ENCODE results near the gene RNF208. TPM values are rescaled to one million over a fixed set of nuclear protein-coding genes. Genes with fewer than 3 reads are reported as not detected.

Gene RNF208
- polyA plus RNA-seq, 1 donor: 4.2 TPM

- DNase-seq: peak; percentile 64
These were observed 5.2 kb upstream of the RNF208 start, which contains the start of gene RNF224 for GRCh38 chr9:137227054-137227852. Gene RNF224 (plus strand): TSS chr9:137227502. CDS start chr9:137228336, 834 bp downstream.

- no peak for DNase-seq
These were observed 4.5 kb upstream of the RNF208 start for GRCh38 chr9:137226338-137227053.

- DNase-seq: no peak
These were observed 3.8 kb upstream of the RNF208 start for GRCh38 chr9:137225699-137226331.

GRCh38 chr9:137224830-137225694, 3.0 kb upstream of the RNF208 start, which contains the start of gene CYSRT1:
Gene CYSRT1 (plus strand): TSS chr9:137225174. CDS start chr9:137225622, 448 bp downstream.
- no peak for DNase-seq

GRCh38 chr9:137223078-137223970, 1.3 kb upstream of the RNF208 start:
- DNase-seq: peak; percentile 96

GRCh38 chr9:137221506-137222111, 431 bp downstream of the RNF208 start:
- DNase-seq: no peak

GRCh38 chr9:137221095-137221505, 940 bp downstream of the RNF208 start:
- no peak for DNase-seq

GRCh38 chr9:137220317-137221094, 1.5 kb downstream of the RNF208 start:
- no peak for DNase-seq

GRCh38 chr9:137219757-137220316, 2.2 kb downstream of the RNF208 start:
- DNase-seq: no peak

- DNase-seq: no peak
These were observed 3.2 kb downstream of the RNF208 start for GRCh38 chr9:137218754-137219271.

GRCh38 chr9:137218212-137218753, 3.8 kb downstream of the RNF208 start:
- DNase-seq: no peak

GRCh38 chr9:137217276-137218211, 4.5 kb downstream of the RNF208 start:
- DNase-seq: no peak

GRCh38 chr9:137216188-137216965, 5.7 kb downstream of the RNF208 start:
- no peak for DNase-seq

- no peak for DNase-seq
These were observed 6.6 kb downstream of the RNF208 start for GRCh38 chr9:137215196-137215986.

GRCh38 chr9:137214620-137215019, 7.4 kb downstream of the RNF208 start:
- DNase-seq: no peak

Measured in hindlimb muscle (tissue), 1 donor.